Measurements from ENCODE around the gene RIBC2. TPM values are rescaled to one million over a fixed set of nuclear protein-coding genes. Genes with fewer than 3 reads are reported as not detected.
"Not testable (repeated sequence)": the region's sequence is repeated elsewhere in the genome, so short reads cannot be mapped to it uniquely, and the experiment has no call there.

RIBC2 gene
- total RNA-seq, result 10 to 100 TPM in 1 of 2 donors, 1 to 10 TPM in 1; 6.5 to 11.1 TPM

GRCh38 chr22:45413368-45414211 lies at the start of gene RIBC2, which contains the start of gene SMC1B:
TSS of gene RIBC2 (plus strand) at chr22:45413693. CDS start at chr22:45413887, 194 bp downstream.
TSS of gene SMC1B (minus strand) at chr22:45413599. CDS start at chr22:45413567, 32 bp downstream.
- Mint-ChIP-seq H3K9me3 (no peaks in the 10 kb centered on the region), H3K4me1 (peaks cover 5% of the 10 kb centered on the region), H3K27me3 (no peaks in the 10 kb centered on the region), H3K4me3 (peak within 1 kb of the TSS; percentile 91), H3K36me3 (ENCODE audit: low read depth) (peaks cover 7% of the 10 kb centered on the region), H3K27ac (peak within 1 kb of the TSS; percentile 89)
- ATAC-seq (replicated peaks), result peak; percentile 97

DNA sequence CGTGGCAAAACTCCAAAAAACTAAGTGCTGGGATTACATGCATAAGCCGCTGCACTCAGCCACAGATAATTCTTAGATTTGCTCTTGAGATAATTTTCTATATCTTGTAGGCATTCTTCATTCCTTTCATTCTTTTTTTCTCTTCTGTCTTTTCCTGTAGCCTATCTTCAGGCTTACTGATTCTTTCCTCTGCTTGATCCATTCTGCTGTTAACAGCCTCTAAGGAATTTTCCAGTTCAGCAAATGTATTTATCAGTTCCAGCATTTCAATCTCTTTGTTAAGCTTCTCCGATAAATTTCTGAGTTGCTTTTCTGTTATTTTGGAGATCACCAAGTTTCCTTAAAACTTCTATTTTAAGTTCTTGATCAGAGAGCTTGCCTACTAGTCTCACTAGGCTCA lies 46.8 kb upstream of the RIBC2 start:
- ATAC-seq (replicated peaks), result no peak
- peaks cover 3% of the 10 kb centered on the region for H3K9me3 Mint-ChIP-seq
- H3K4me1 Mint-ChIP-seq, result no peaks in the 10 kb centered on the region
- H3K4me3 Mint-ChIP-seq, result no peak overlapping the region
- peaks cover 14% of the 10 kb centered on the region for H3K27me3 Mint-ChIP-seq
- H3K36me3 Mint-ChIP-seq (ENCODE audit: low read depth), result no peaks in the 10 kb centered on the region
- no peak overlapping the region for H3K27ac Mint-ChIP-seq

DNA sequence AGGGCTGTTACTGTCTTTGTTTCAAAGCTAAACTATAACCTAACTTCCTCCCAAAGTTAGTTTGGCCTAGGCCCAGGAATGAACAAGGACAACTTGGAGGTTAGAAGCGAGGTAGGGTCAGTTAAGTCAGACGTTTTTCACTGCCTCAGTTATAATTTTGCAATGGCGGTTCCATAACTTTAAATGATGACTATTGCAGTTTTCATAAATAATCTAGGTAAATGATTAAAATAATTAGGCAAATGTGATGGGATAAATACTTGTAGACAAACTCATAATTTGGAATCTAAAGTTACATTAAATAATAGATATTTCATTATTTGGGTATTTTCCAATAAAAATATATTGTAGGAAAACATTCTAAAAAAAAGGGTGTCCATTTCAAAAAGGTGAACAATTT lies 39.9 kb upstream of the RIBC2 start:
- not testable (repeated sequence) for H3K9me3 Mint-ChIP-seq; H3K36me3 Mint-ChIP-seq (ENCODE audit: low read depth); H3K27me3 Mint-ChIP-seq; H3K4me3 Mint-ChIP-seq; H3K27ac Mint-ChIP-seq; ATAC-seq (replicated peaks); H3K4me1 Mint-ChIP-seq

DNA sequence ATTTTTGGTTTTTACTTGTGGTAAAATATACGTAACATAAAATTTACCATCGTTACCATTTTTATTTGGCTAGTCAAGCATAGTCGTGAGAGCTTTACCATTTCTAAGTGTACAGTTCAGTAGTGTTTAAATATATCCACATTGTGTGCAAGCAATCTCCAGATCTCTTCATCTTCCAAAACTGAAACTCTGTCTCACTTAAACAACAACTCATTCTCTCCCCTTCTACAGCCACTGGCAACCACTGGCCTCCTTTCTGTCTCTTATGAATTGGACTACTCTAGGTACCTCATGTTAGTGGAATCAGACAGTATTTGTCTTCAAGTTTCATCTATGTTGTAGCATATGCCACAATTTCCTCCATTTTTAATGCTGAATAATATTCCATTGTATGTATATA lies 37.5 kb upstream of the RIBC2 start:
- Mint-ChIP-seq H3K9me3 (no peaks in the 10 kb centered on the region), H3K4me1 (no peaks in the 10 kb centered on the region), H3K27ac (no peak overlapping the region), H3K27me3 (peaks cover 2% of the 10 kb centered on the region), H3K4me3 (no peak overlapping the region), H3K36me3 (ENCODE audit: low read depth) (no peaks in the 10 kb centered on the region)
- peak; percentile 79 for ATAC-seq (replicated peaks)

DNA sequence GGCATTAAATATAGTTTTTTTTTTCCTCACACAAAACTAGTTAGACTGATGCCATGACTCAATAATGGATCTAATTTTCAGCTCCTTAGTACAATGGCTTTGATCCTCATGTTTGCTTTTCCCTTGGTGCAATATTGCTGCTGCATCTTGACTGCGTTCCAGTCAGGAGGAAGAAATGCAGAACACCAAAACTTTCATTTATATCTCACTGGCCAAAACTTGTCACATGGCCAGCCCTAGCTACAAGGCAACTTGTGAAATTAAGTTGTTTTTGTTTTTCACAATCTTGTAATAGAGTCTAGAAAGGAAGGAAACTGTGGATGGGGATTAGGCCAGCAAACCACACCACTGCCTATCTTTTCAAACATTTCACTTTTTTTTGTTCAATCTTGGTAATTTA lies 36.8 kb upstream of the RIBC2 start:
- Mint-ChIP-seq H3K27ac (no peak overlapping the region), H3K9me3 (no peaks in the 10 kb centered on the region), H3K4me3 (no peak overlapping the region), H3K36me3 (ENCODE audit: low read depth) (no peaks in the 10 kb centered on the region), H3K4me1 (no peaks in the 10 kb centered on the region), H3K27me3 (no peaks in the 10 kb centered on the region)
- no peak for ATAC-seq (replicated peaks)

DNA sequence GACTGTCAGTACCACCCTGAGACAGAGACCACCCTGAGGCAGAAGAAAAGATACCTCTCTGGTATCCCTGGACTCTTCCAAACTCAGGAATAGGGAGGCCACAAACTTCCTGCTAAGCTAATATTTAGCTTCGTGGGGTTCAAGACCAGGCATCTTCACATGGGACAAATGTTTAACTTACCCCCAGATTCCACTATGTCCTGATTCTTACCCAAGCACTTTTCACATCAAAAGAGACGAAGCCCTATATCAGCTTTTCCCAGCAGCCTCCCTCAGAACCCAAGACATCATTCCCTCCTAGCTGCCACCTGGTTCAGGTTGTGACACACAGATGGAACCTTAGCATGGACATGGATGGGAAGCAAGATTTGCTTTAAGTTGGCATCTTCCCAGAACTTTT lies 32.1 kb upstream of the RIBC2 start:
- H3K27me3 Mint-ChIP-seq, result peaks cover 4% of the 10 kb centered on the region
- no peaks in the 10 kb centered on the region for H3K36me3 Mint-ChIP-seq (ENCODE audit: low read depth)

GRCh38 chr22:45389546-45389945 lies 23.9 kb upstream of the RIBC2 start:
- H3K9me3 Mint-ChIP-seq, result no peaks in the 10 kb centered on the region
- no peaks in the 10 kb centered on the region for H3K4me1 Mint-ChIP-seq
- no peak overlapping the region for H3K4me3 Mint-ChIP-seq
- no peak for ATAC-seq (replicated peaks)
- no peak overlapping the region for H3K27ac Mint-ChIP-seq
- no peaks in the 10 kb centered on the region for H3K27me3 Mint-ChIP-seq
- H3K36me3 Mint-ChIP-seq (ENCODE audit: low read depth), result no peaks in the 10 kb centered on the region

More for the DNA sequence above, 32.1 kb upstream of the RIBC2 start:
- no peaks in the 10 kb centered on the region for H3K9me3 Mint-ChIP-seq
- no peak overlapping the region for H3K27ac Mint-ChIP-seq
- H3K4me3 Mint-ChIP-seq, result no peak overlapping the region
- ATAC-seq (replicated peaks), result no peak
- no peaks in the 10 kb centered on the region for H3K4me1 Mint-ChIP-seq

DNA sequence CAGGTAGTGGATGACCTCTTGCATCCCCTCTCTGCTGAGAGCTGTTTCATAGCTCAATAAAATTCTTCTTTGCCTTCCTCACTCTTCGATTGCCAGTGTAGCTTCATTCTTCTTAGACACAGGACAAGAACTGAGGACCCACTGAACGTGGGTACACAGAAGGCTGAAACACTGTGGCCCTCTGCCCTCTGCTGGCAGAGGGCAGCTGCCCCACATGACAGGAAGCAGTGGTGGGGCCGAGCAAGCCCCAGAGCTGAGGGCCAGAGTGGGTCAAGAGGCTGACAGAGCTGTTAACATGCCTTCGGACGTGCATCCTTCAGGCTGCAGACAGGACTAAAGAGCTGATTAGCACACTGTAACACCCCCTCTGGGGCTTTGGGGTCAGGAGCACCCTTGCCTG lies 15.7 kb upstream of the RIBC2 start:
- Mint-ChIP-seq H3K27me3 (peaks cover 5% of the 10 kb centered on the region), H3K36me3 (ENCODE audit: low read depth) (no peaks in the 10 kb centered on the region), H3K9me3 (no peaks in the 10 kb centered on the region), H3K4me3 (no peak overlapping the region), H3K4me1 (no peaks in the 10 kb centered on the region), H3K27ac (no peak overlapping the region)
- ATAC-seq (replicated peaks), result no peak

DNA sequence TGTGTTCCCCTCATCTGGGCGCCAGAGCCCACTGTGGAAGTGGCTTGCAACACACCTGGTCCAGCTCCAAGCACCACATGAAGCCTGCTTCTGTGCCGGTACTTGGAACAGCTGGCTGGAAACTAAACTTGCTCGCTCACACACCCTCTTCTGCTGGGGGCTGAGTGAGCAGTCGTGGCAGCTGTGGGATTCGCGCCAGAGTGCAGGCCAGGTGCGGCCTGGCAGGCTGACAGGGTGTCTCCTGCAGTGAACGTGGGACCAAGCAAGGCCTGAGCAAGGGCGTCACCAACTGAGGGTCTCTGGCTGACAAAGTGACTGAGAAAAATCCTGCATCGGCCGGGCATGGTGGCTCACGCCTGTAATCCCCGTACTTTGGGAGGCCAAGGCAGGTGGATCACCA lies 15.3 kb upstream of the RIBC2 start:
- Mint-ChIP-seq H3K4me3 (no peak overlapping the region), H3K4me1 (no peaks in the 10 kb centered on the region), H3K36me3 (ENCODE audit: low read depth) (no peaks in the 10 kb centered on the region), H3K27me3 (peaks cover 5% of the 10 kb centered on the region), H3K27ac (no peak overlapping the region), H3K9me3 (no peaks in the 10 kb centered on the region)
- no peak for ATAC-seq (replicated peaks)

DNA sequence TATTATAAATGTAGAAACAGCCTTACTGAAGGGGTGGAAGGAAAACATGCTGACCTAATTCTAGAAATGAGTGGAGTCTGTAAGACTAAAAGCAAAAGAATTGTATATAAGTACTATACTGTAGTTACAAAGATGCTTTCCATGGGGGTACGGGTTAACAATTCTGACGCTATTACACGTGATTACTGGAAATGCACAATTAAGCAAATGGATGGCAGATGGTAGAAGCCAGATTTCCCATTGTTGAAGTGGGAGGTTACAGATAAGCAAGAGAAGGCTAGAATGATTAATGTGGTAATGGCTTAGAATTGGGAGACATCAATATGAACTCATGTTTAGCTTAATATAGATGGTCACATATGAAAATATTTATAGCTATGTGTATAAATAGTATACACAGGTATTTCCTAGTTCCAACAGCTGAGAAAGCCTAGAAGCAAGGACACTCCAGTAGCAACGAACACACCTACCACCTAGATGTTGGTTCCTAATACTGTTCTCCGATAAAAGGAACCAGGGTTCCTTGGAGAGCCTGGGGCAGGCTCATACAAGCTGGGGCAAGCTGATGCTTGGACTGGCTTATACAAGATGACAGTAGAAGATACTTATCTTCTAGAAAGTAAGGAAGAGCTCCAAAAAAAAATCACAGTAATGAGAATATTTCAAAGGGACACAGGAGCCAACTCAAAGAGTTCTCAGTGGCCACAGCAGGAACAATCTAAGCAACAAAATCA lies 13.6 kb upstream of the RIBC2 start:
- H3K27ac Mint-ChIP-seq, result no peak overlapping the region
- no peaks in the 10 kb centered on the region for H3K9me3 Mint-ChIP-seq
- peaks cover 5% of the 10 kb centered on the region for H3K27me3 Mint-ChIP-seq
- no peak overlapping the region for H3K4me3 Mint-ChIP-seq
- no peaks in the 10 kb centered on the region for H3K4me1 Mint-ChIP-seq
- no peaks in the 10 kb centered on the region for H3K36me3 Mint-ChIP-seq (ENCODE audit: low read depth)
- ATAC-seq (replicated peaks), result no peak

DNA sequence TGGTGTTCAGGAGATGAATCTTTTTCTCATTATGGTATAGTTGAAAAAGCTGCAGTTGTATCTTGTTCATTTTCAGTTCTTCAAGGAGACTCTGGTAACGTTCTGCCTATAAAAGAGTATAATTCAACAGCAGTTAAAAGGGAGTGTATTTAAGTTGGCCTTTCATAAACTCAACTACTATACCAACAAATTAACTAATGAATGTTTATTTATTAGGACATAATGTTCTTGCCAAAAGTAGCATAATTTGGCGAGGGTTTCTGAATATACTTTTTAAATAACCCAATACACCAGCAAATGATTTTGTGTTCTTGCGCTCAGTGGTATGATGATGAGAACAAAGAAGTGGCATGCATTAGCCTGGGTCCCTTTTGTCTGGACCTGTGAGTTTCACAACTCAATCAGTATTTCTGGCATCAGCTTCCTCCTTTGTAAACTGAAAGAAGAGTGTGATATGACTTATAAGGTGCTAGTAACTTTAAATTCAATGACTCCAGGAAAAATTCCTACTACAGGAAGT lies 11.0 kb upstream of the RIBC2 start:
- Mint-ChIP-seq H3K4me1 (no peaks in the 10 kb centered on the region), H3K4me3 (no peak overlapping the region), H3K36me3 (ENCODE audit: low read depth) (no peaks in the 10 kb centered on the region), H3K9me3 (no peaks in the 10 kb centered on the region), H3K27ac (no peak overlapping the region), H3K27me3 (no peaks in the 10 kb centered on the region)
- no peak for ATAC-seq (replicated peaks)

DNA sequence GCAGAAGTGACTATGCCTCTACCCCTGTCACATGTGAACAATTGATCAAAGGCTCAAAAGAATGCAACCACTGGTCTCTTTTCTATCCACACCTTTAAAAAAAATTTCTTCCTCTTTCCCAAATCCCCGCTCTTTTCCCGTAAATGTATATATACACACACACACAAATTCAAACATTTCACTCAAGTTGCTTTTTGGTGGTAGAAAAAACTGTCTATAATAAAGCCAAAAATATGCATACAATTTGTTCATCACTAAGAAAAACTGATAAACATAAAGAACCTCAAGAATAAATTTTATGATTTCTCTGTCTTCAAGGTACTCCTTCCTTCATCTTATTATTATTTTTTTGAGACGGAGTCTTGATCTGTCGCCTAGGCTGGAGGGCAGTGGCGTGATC lies 5.7 kb upstream of the RIBC2 start:
- Mint-ChIP-seq H3K4me3 (no peak overlapping the region), H3K27ac (no peak overlapping the region), H3K27me3 (peaks cover 4% of the 10 kb centered on the region), H3K4me1 (no peaks in the 10 kb centered on the region), H3K9me3 (no peaks in the 10 kb centered on the region), H3K36me3 (ENCODE audit: low read depth) (no peaks in the 10 kb centered on the region)
- ATAC-seq (replicated peaks), result no peak

- Mint-ChIP-seq H3K4me1 (peaks cover 5% of the 10 kb centered on the region), H3K27ac (peak overlapping the region; percentile 52), H3K4me3 (peak overlapping the region; percentile 91), H3K27me3 (no peaks in the 10 kb centered on the region), H3K36me3 (ENCODE audit: low read depth) (peaks cover 5% of the 10 kb centered on the region), H3K9me3 (no peaks in the 10 kb centered on the region)
- no peak for ATAC-seq (replicated peaks)
Observed at GRCh38 chr22:45413013-45413367, 503 bp upstream of the RIBC2 start.

- Mint-ChIP-seq H3K9me3 (no peaks in the 10 kb centered on the region), H3K27ac (no peak overlapping the region), H3K4me3 (no peak overlapping the region), H3K27me3 (no peaks in the 10 kb centered on the region), H3K4me1 (peaks cover 5% of the 10 kb centered on the region), H3K36me3 (ENCODE audit: low read depth) (peaks cover 16% of the 10 kb centered on the region)
- ATAC-seq (replicated peaks), result no peak
Observed at GRCh38 chr22:45418056-45418769, 4.7 kb downstream of the RIBC2 start.
